ENCODE data around the gene CCR7. TPM values are rescaled to one million over a fixed set of nuclear protein-coding genes. Genes with fewer than 3 reads are reported as not detected.
A peak's percentile ranks its signal among the peaks of the same experiment; 100 is the strongest.

Gene CCR7
- total RNA-seq, 1 experiment from 2014 or later, result 0.57 TPM

- TF ChIP-seq CTCF (IDR thresholded peaks at IDR 0.05), result no peak
- TF ChIP-seq TEAD4 (CRISPR knock-in tag; IDR thresholded peaks at IDR 0.05), result no peak
- TF ChIP-seq AR (CRISPR knock-in tag; IDR thresholded peaks at IDR 0.05), result no peak
- no peak for TF ChIP-seq TP53 (CRISPR knock-in tag; IDR thresholded peaks at IDR 0.05)
- TF ChIP-seq, protein P1, sequence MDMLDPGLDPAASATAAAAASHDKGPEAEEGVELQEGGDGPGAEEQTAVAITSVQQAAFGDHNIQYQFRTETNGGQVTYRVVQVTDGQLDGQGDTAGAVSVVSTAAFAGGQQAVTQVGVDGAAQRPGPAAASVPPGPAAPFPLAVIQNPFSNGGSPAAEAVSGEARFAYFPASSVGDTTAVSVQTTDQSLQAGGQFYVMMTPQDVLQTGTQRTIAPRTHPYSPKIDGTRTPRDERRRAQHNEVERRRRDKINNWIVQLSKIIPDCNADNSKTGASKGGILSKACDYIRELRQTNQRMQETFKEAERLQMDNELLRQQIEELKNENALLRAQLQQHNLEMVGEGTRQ (CRISPR knock-in tag; IDR thresholded peaks at IDR 0.05), result no peak
- TF ChIP-seq ETV6 (CRISPR knock-in tag; IDR thresholded peaks at IDR 0.05), result no peak
- no peak for TF ChIP-seq ZNF425 (CRISPR knock-in tag; conservative IDR thresholded peaks at IDR 0.05)
- TF ChIP-seq, protein P2, sequence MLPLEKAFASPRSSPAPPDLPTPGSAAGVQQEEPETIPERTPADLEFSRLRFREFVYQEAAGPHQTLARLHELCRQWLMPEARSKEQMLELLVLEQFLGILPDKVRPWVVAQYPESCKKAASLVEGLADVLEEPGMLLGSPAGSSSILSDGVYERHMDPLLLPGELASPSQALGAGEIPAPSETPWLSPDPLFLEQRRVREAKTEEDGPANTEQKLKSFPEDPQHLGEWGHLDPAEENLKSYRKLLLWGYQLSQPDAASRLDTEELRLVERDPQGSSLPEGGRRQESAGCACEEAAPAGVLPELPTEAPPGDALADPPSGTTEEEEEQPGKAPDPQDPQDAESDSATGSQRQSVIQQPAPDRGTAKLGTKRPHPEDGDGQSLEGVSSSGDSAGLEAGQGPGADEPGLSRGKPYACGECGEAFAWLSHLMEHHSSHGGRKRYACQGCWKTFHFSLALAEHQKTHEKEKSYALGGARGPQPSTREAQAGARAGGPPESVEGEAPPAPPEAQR (CRISPR knock-in tag; IDR thresholded peaks at IDR 0.05), result no peak
- TF ChIP-seq, protein P3, sequence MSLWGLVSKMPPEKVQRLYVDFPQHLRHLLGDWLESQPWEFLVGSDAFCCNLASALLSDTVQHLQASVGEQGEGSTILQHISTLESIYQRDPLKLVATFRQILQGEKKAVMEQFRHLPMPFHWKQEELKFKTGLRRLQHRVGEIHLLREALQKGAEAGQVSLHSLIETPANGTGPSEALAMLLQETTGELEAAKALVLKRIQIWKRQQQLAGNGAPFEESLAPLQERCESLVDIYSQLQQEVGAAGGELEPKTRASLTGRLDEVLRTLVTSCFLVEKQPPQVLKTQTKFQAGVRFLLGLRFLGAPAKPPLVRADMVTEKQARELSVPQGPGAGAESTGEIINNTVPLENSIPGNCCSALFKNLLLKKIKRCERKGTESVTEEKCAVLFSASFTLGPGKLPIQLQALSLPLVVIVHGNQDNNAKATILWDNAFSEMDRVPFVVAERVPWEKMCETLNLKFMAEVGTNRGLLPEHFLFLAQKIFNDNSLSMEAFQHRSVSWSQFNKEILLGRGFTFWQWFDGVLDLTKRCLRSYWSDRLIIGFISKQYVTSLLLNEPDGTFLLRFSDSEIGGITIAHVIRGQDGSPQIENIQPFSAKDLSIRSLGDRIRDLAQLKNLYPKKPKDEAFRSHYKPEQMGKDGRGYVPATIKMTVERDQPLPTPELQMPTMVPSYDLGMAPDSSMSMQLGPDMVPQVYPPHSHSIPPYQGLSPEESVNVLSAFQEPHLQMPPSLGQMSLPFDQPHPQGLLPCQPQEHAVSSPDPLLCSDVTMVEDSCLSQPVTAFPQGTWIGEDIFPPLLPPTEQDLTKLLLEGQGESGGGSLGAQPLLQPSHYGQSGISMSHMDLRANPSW (CRISPR knock-in tag; conservative IDR thresholded peaks at IDR 0.05; ENCODE audit: low read depth), result no peak
- TF ChIP-seq JUN (CRISPR knock-in tag; IDR thresholded peaks at IDR 0.05), result no peak
- TF ChIP-seq SMAD4 (CRISPR knock-in tag; IDR thresholded peaks at IDR 0.05), result no peak
- no peak for TF ChIP-seq SP1 (CRISPR knock-in tag; conservative IDR thresholded peaks at IDR 0.05)
- POLR2A ChIA-PET, result no interaction called here
- ATAC-seq (no peak), DNase-seq (ENCODE audit: low spot score) (no peak)
- Mint-ChIP-seq H3K4me1 (peaks cover 5% of the 10 kb centered on the region), H3K27ac (0 out of 2 replicates have a peak overlapping the region, but pooled peaks have one; percentile 64), H3K9me3 (no peaks in the 10 kb centered on the region), H3K27me3 (ENCODE audit: low read depth) (peaks cover 6% of the 10 kb centered on the region; the same call in 1 of the 2 replicates), H3K36me3 (no peaks in the 10 kb centered on the region), H3K4me3 (no peak overlapping the region)
- CTCF ChIA-PET, result no interaction called here
Observed at GRCh38 chr17:40613467-40614154, 48.3 kb upstream of the CCR7 start.
